IMR-90 (cell line): ENCODE data around the gene ZDHHC3. TPM values are rescaled to one million over a fixed set of nuclear protein-coding genes. Genes with fewer than 3 reads are reported as not detected.

ENCODE experiments used
- ATAC-seq: fragments of 200-7000 bp; cut with Tn5 transposase; 2 replicates; pipeline ENCODE4 v1.9.1; 2020; ENCODE audit warnings: low read depth, mild to moderate bottlenecking, moderate library complexity
- BruUV-seq: library from RNA; stranded (reverse); fragments of 400-500 nt; replicated peaks from 2 replicates; lab custom pipeline; 2021; lab: Mats Ljungman, UMichigan
- CTCF ChIA-PET: fragments of 300-600 bp; formaldehyde crosslinking; extraction: SDS; loops from one replicate; lab custom pipeline; 2021; ENCODE audit warnings: antibody characterized with exemption; lab: Yijun Ruan, JAX
- POLR2A ChIA-PET: fragments of 300-600 bp; sonication (Branson Sonifier 250); formaldehyde crosslinking; loops from one replicate; lab custom pipeline; 2022; ENCODE audit warnings: antibody characterized with exemption; ENCODE audit not compliant: unreplicated experiment; lab: Charles Lee
- DNase-seq: peaks from one replicate; pipeline ENCODE4 v3.0.0; 2013
- H2AFZ ChIP-seq: replicated peaks from 2 replicates; pipeline ENCODE3; 2013; ENCODE audit warnings: low read length, mild to moderate bottlenecking; ENCODE audit not compliant: poor library complexity
- H2AK5ac ChIP-seq: 2 replicates; pipeline ENCODE4 v1.6.1; 2013; ENCODE audit warnings: low read depth, low read length, inconsistent platforms
- H2AK9ac ChIP-seq: replicated peaks from 2 replicates; pipeline ENCODE3; 2013; ENCODE audit warnings: mild to moderate bottlenecking, low read depth, low read length, moderate library complexity; ENCODE audit not compliant: poor library complexity
- H2BK120ac ChIP-seq: 2 replicates; pipeline ENCODE4 v1.6.1; 2013; ENCODE audit warnings: low read depth, low read length, inconsistent platforms
- H2BK15ac ChIP-seq: 3 replicates; pipeline ENCODE4 v1.6.1; 2013; ENCODE audit warnings: low read depth, low read length, inconsistent platforms
- H2BK20ac ChIP-seq: 2 replicates; pipeline ENCODE4 v1.6.1; 2013; ENCODE audit warnings: low read depth, mild to moderate bottlenecking, inconsistent platforms, low read length, moderate library complexity
- H2BK5ac ChIP-seq: 2 replicates; pipeline ENCODE4 v1.6.1; 2013; ENCODE audit warnings: mild to moderate bottlenecking, low read depth, low read length, inconsistent platforms; ENCODE audit not compliant: poor library complexity, severe bottlenecking
- H3K14ac ChIP-seq: replicated peaks from 2 replicates; pipeline ENCODE4 v1.6.1; 2013; ENCODE audit warnings: low read depth, low read length, inconsistent platforms
- H3K18ac ChIP-seq: 2 replicates; pipeline ENCODE4 v1.6.1; 2013; ENCODE audit warnings: low read depth, low read length, control low read depth
- H3K23ac ChIP-seq: 2 replicates; pipeline ENCODE4 v1.6.1; 2013; ENCODE audit warnings: low read depth, low read length, inconsistent platforms
- H3K27ac ChIP-seq: 2 replicates; pipeline ENCODE4 v1.5.1; 2013; ENCODE audit warnings: mild to moderate bottlenecking, control low read depth, low read length; ENCODE audit not compliant: insufficient read depth
- H3K27me3 ChIP-seq: 2 replicates; pipeline ENCODE4 v1.6.1; 2013; ENCODE audit warnings: low read length; ENCODE audit not compliant: control insufficient read depth, insufficient read depth
- H3K36me3 ChIP-seq: 2 replicates; pipeline ENCODE4 v1.6.1; 2013; ENCODE audit warnings: low read length, mixed read lengths; ENCODE audit not compliant: control insufficient read depth, insufficient read depth
- H3K4ac ChIP-seq: 2 replicates; pipeline ENCODE4 v1.6.1; 2013; ENCODE audit warnings: low read depth, low read length, inconsistent platforms
- H3K4me1 ChIP-seq: 2 replicates; pipeline ENCODE4 v1.6.1; 2013; ENCODE audit warnings: low read length, mixed read lengths; ENCODE audit not compliant: control insufficient read depth, insufficient read depth
- H3K4me2 ChIP-seq: 2 replicates; pipeline ENCODE4 v1.6.1; 2013; ENCODE audit warnings: low read depth, mild to moderate bottlenecking, control low read depth, low read length, moderate library complexity
- H3K4me3 ChIP-seq: 2 replicates; pipeline ENCODE4 v1.5.1; 2013; ENCODE audit warnings: low read depth, mild to moderate bottlenecking, control low read depth, low read length, moderate library complexity; ENCODE audit not compliant: insufficient read depth
- H3K56ac ChIP-seq: 2 replicates; pipeline ENCODE4 v1.6.1; 2013; ENCODE audit warnings: low read length, inconsistent platforms; ENCODE audit not compliant: insufficient read depth; ENCODE audit errors: extremely low read depth
- H3K79me1 ChIP-seq, 2 experiments: 2 replicates each; pipeline ENCODE4 v1.6.1; 2013; ENCODE audit warnings: low read length in 2 of 2, inconsistent platforms in 1 of 2, low read depth in 1 of 2
- H3K9ac ChIP-seq: 2 replicates; pipeline ENCODE4 v1.6.1; 2013; ENCODE audit warnings: low read depth, low read length, control low read depth
- H3K9me1 ChIP-seq: 2 replicates; pipeline ENCODE4 v1.6.1; 2013; ENCODE audit warnings: low read length, inconsistent platforms; ENCODE audit not compliant: insufficient read depth
- H3K9me3 ChIP-seq: 2 replicates; pipeline ENCODE4 v1.6.1; 2013; ENCODE audit warnings: low read length; ENCODE audit not compliant: control insufficient read depth, insufficient read depth
- H4K20me1 ChIP-seq: 2 replicates; pipeline ENCODE4 v1.6.1; 2013; ENCODE audit warnings: low read length, inconsistent platforms; ENCODE audit not compliant: insufficient read depth
- H4K5ac ChIP-seq: 2 replicates; pipeline ENCODE4 v1.6.1; 2013; ENCODE audit warnings: mild to moderate bottlenecking, low read depth, low read length, control low read depth
- H4K8ac ChIP-seq, 2 experiments: 2 replicates each; pipeline ENCODE4 v1.6.1; 2013; ENCODE audit warnings: low read depth in 2 of 2, low read length in 2 of 2, control low read depth in 1 of 2, inconsistent platforms in 1 of 2
- H4K91ac ChIP-seq: 2 replicates; pipeline ENCODE4 v1.6.1; 2013; ENCODE audit warnings: low read depth, low read length, inconsistent platforms; ENCODE audit not compliant: insufficient read depth
- BHLHE40 ChIP-seq: fragments of 150-350 bp; IDR thresholded peaks from 2 replicates; pipeline ENCODE4 v1.6.1; 2016; ENCODE audit warnings: mild to moderate bottlenecking, low read depth, low read length
- CEBPB ChIP-seq: IDR thresholded peaks from 2 replicates; pipeline ENCODE4 v1.6.1; 2012; ENCODE audit warnings: low read depth, low read length, improper control_type of control experiment
- CHD1 ChIP-seq: IDR thresholded peaks from 2 replicates; pipeline ENCODE4 v1.6.1; 2012; ENCODE audit warnings: low read depth, low read length, improper control_type of control experiment
- FOS ChIP-seq: fragments of 150-350 bp; IDR thresholded peaks from 2 replicates; pipeline ENCODE4 v1.6.1; 2016; ENCODE audit warnings: low read depth, low read length
- MAFK ChIP-seq: IDR thresholded peaks from 2 replicates; pipeline ENCODE4 v1.6.1; 2012; ENCODE audit warnings: low read depth, low read length, improper control_type of control experiment
- MAZ ChIP-seq: IDR thresholded peaks from 2 replicates; pipeline ENCODE4 v1.6.1; 2012; ENCODE audit warnings: low read depth, mild to moderate bottlenecking, low read length, improper control_type of control experiment, moderate library complexity, borderline replicate concordance
- MXI1 ChIP-seq: IDR thresholded peaks from 2 replicates; pipeline ENCODE4 v1.6.1; 2012; ENCODE audit warnings: low read depth, mild to moderate bottlenecking, low read length, moderate library complexity, borderline replicate concordance
- NFE2L2 ChIP-seq: fragments of 150-350 bp; IDR thresholded peaks from 2 replicates; pipeline ENCODE4 v1.6.1; 2016; ENCODE audit warnings: low read depth, mild to moderate bottlenecking, low read length
- POLR2A ChIP-seq: IDR thresholded peaks from 2 replicates; pipeline ENCODE4 v1.6.1; 2012; ENCODE audit warnings: mild to moderate bottlenecking, low read depth, low read length
- RCOR1 ChIP-seq: IDR thresholded peaks from 2 replicates; pipeline ENCODE4 v1.6.1; 2012; ENCODE audit warnings: mild to moderate bottlenecking, low read length, improper control_type of control experiment; ENCODE audit not compliant: insufficient replicate concordance
- RFX5 ChIP-seq: IDR thresholded peaks from 2 replicates; pipeline ENCODE4 v1.8.0; 2012; ENCODE audit warnings: low read depth, mild to moderate bottlenecking, low read length, moderate library complexity
- SMC3 ChIP-seq: fragments of 150-350 bp; IDR thresholded peaks from 2 replicates; pipeline ENCODE4 v1.6.1; 2016; ENCODE audit warnings: low read depth, mild to moderate bottlenecking, antibody characterized with exemption, low read length, moderate library complexity
- WGBS, 2 experiments: methylation state at CpG; one replicate each; pipeline versions ENCODE4 v1.1.5 to v1.1.7; 2013; ENCODE audit warnings: missing lambda C conversion rate in 2 of 2; ENCODE audit not compliant: insufficient read length in 1 of 2; ENCODE audit errors: extremely low coverage in 2 of 2; 5-methylcytosine and 5-hydroxymethylcytosine counted together
- dilution Hi-C: fragments of 300-500 bp; cut with HindIII; formaldehyde crosslinking; loops from one replicate; pipeline ENCODE4 v1.14.3; 2018; ENCODE audit warnings: low sequenced_read_pairs; ENCODE audit not compliant: unreplicated experiment
- in situ Hi-C: fragments of 300-500 bp; cut with MboI; formaldehyde crosslinking; loops from 3 replicates; pipeline ENCODE4 v1.14.3; 2019; ENCODE audit warnings: low sequenced_read_pairs, inconsistent platforms, mixed read lengths
- intact Hi-C: fragments of 100-400 bp; cut with micrococcal nuclease; formaldehyde crosslinking; loops from 2 replicates; pipeline ENCODE4 v1.10.0; 2022
- polyA plus RNA-seq, 3 experiments: library from polyadenylated mRNA; depleted of rRNA; stranded (reverse); fragments of >200 nt; gene quantifications; 2 replicates each; pipeline ENCODE4 v1.2.3, GENCODE V29; 2012; ENCODE audit warnings: low replicate concordance in 1 of 3
- total RNA-seq: library from RNA; depleted of rRNA; stranded (reverse); fragments of >200 nt; gene quantifications from 2 replicates; pipeline ENCODE4 v1.2.3, GENCODE V29; 2012
- TF ChIP-seq, protein P1 (sequence below): fragments of 150-350 bp; IDR thresholded peaks from 2 replicates; pipeline ENCODE4 v1.6.1; 2017; ENCODE audit warnings: mild to moderate bottlenecking, antibody characterized with exemption, low read length, low read depth
- TF ChIP-seq, protein P2 (sequence below): fragments of 150-350 bp; IDR thresholded peaks from 2 replicates; pipeline ENCODE4 v1.6.1; 2016; ENCODE audit warnings: low read depth, mild to moderate bottlenecking, low read length, moderate library complexity, borderline replicate concordance
- TF ChIP-seq, protein P3 (sequence below): conservative IDR thresholded peaks from 2 replicates; pipeline ENCODE4 v1.5.1; 2012; ENCODE audit warnings: mild to moderate bottlenecking, low read depth, low read length, improper control_type of control experiment

ZDHHC3 gene
- total and polyA plus RNA-seq, 2 of the 4 experiments (the other 2 are of a cell fraction) = 57.7 to 59.6 TPM

DNA sequence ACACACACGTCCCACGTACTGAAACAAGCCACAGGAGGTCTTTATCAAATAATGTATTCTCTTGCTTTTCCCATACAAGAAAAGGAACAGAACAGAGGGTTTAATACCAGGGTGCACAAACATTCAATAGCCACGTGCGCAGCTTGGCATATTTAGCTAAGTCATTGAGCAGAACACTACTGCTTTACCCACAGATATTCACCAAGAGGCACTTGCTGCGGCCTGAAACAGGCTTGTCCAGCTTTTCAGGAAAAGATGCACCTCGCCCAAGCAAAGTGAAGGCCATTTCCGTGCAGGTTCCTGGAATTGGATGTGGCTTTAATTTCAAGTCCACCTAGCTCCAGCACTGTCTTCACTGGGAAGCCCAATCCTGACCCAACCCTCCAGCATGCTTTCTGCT, 17.6 kb downstream of the ZDHHC3 start:
- no peak overlapping the region for H3K18ac ChIP-seq
- DNase-seq = no peak
- H3K4ac ChIP-seq = no peak overlapping the region
- no peak overlapping the region for H4K91ac ChIP-seq
- H3K4me2 ChIP-seq = no peak overlapping the region
- H3K9ac ChIP-seq = no peak overlapping the region
- dilution Hi-C loops (no loop called here), intact Hi-C loops (no loop called here), in situ Hi-C loops (no loop called here)
- H3K79me1 ChIP-seq = peaks cover 27 to 92% of the 10 kb centered on the region in 2 experiments
- H2AK5ac ChIP-seq = no peak overlapping the region
- H3K4me1 ChIP-seq = peaks cover 13% of the 10 kb centered on the region
- H2AK9ac ChIP-seq = no peak overlapping the region
- no peak overlapping the region for H3K56ac ChIP-seq
- H3K14ac ChIP-seq = no peak overlapping the region
- no peak overlapping the region for H4K5ac ChIP-seq
- H3K27me3 ChIP-seq = no peaks in the 10 kb centered on the region
- H2BK20ac ChIP-seq = no peak overlapping the region
- ChIA-PET POLR2A (no interaction called here), CTCF (no interaction called here)
- H4K8ac ChIP-seq = no peak overlapping the region
- no peaks in the 10 kb centered on the region for H3K9me3 ChIP-seq
- TF ChIP-seq, protein P1, sequence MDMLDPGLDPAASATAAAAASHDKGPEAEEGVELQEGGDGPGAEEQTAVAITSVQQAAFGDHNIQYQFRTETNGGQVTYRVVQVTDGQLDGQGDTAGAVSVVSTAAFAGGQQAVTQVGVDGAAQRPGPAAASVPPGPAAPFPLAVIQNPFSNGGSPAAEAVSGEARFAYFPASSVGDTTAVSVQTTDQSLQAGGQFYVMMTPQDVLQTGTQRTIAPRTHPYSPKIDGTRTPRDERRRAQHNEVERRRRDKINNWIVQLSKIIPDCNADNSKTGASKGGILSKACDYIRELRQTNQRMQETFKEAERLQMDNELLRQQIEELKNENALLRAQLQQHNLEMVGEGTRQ = no peak
- no peak for TF ChIP-seq RCOR1
- no peak for TF ChIP-seq CHD1
- no peak for TF ChIP-seq MAZ
- no peak for TF ChIP-seq CEBPB
- TF ChIP-seq, protein P2, sequence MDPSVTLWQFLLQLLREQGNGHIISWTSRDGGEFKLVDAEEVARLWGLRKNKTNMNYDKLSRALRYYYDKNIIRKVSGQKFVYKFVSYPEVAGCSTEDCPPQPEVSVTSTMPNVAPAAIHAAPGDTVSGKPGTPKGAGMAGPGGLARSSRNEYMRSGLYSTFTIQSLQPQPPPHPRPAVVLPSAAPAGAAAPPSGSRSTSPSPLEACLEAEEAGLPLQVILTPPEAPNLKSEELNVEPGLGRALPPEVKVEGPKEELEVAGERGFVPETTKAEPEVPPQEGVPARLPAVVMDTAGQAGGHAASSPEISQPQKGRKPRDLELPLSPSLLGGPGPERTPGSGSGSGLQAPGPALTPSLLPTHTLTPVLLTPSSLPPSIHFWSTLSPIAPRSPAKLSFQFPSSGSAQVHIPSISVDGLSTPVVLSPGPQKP = no peak
- TF ChIP-seq SMC3 = no peak
- TF ChIP-seq MXI1 = no peak
- TF ChIP-seq BHLHE40 = no peak
- TF ChIP-seq RFX5 = no peak
- TF ChIP-seq MAFK = no peak
- TF ChIP-seq, protein P3, sequence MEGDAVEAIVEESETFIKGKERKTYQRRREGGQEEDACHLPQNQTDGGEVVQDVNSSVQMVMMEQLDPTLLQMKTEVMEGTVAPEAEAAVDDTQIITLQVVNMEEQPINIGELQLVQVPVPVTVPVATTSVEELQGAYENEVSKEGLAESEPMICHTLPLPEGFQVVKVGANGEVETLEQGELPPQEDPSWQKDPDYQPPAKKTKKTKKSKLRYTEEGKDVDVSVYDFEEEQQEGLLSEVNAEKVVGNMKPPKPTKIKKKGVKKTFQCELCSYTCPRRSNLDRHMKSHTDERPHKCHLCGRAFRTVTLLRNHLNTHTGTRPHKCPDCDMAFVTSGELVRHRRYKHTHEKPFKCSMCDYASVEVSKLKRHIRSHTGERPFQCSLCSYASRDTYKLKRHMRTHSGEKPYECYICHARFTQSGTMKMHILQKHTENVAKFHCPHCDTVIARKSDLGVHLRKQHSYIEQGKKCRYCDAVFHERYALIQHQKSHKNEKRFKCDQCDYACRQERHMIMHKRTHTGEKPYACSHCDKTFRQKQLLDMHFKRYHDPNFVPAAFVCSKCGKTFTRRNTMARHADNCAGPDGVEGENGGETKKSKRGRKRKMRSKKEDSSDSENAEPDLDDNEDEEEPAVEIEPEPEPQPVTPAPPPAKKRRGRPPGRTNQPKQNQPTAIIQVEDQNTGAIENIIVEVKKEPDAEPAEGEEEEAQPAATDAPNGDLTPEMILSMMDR = no peak
- no peak for TF ChIP-seq FOS
- TF ChIP-seq NFE2L2 = no peak
- TF ChIP-seq POLR2A = no peak
- no peak overlapping the region for H2BK15ac ChIP-seq
- no peak overlapping the region for H3K23ac ChIP-seq
- peaks cover 57% of the 10 kb centered on the region for H4K20me1 ChIP-seq
- BruUV-seq = no TSS peak
- no peak overlapping the region for H3K27ac ChIP-seq
- peaks cover 23% of the 10 kb centered on the region for H3K36me3 ChIP-seq
- no peak overlapping the region for H2AFZ ChIP-seq
- H2BK5ac ChIP-seq = no peak overlapping the region
- peaks cover 34% of the 10 kb centered on the region for H3K9me1 ChIP-seq
- ATAC-seq = no peak
- no peak overlapping the region for H3K4me3 ChIP-seq
- 100% methylated on average over 2 of the region's 7 CpGs; no CpG with 5 or more reads in 1 of the 2 experiments for WGBS, 2 experiments
- H2BK120ac ChIP-seq = no peak overlapping the region
